C4-2B (cell line): ENCODE measurements around the gene TTBK2.

Experiments used
- ZFX ChIP-seq: fragments of 450-650 bp; IDR thresholded peaks from 2 replicates; pipeline ENCODE4 v1.6.1; 2017
- TF ChIP-seq, protein P1 (sequence below): fragments of 450-650 bp; conservative IDR thresholded peaks from 2 replicates; pipeline ENCODE4 v1.5.1; 2017; ENCODE audit warnings: mild to moderate bottlenecking

GRCh38 chr15:42846647-42847046 lies 73.9 kb downstream of the TTBK2 start:
- TF ChIP-seq, protein P1, sequence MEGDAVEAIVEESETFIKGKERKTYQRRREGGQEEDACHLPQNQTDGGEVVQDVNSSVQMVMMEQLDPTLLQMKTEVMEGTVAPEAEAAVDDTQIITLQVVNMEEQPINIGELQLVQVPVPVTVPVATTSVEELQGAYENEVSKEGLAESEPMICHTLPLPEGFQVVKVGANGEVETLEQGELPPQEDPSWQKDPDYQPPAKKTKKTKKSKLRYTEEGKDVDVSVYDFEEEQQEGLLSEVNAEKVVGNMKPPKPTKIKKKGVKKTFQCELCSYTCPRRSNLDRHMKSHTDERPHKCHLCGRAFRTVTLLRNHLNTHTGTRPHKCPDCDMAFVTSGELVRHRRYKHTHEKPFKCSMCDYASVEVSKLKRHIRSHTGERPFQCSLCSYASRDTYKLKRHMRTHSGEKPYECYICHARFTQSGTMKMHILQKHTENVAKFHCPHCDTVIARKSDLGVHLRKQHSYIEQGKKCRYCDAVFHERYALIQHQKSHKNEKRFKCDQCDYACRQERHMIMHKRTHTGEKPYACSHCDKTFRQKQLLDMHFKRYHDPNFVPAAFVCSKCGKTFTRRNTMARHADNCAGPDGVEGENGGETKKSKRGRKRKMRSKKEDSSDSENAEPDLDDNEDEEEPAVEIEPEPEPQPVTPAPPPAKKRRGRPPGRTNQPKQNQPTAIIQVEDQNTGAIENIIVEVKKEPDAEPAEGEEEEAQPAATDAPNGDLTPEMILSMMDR, result no peak
- TF ChIP-seq ZFX, result no peak
